ENCODE data around the gene PARD3B.

Gene PARD3B

DNA sequence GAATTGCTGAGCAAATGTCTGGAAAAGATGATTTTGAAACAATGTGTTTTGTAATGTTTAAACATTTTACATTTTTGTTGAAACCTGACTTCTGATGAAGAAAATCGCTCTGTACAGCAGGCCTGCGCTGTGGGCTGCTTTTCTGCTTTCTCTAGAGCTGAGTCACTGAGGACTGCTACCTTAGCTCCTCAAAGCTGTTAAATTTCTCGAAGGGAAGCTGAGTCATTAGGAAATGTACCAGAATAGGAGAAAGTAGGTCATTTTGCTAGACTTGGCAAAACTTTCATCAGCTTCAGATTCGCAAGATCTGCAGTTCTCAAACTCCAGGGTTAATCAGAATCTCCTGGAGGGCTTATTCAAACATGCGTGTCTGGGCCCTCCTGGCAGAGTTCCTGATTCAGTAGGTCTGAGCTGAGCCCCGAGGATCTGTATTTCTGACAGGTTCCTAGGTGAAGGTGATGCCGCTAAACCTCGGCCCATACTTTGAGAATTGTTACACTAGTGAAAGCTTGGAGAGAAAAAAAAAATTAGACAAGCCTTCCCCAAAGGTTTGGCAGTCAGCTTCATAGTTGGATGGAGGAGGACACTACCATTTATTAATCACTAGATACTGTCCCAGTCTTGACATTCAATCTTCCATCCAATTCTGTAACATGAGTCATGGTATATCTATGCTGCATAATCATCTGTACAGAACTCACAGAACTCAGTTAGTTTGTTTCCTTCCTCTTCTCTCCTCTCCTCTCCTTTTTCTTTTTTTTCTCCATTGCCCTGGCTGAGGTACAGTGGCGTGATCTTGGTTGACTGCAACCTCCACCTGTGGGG lies 297.6 kb downstream of the PARD3B start:
- TF ChIP-seq TARDBP (IDR thresholded peaks at IDR 0.05): no peak
- no peak for TF ChIP-seq LEF1 (IDR thresholded peaks at IDR 0.05; ENCODE audit: borderline replicate concordance)
- TF ChIP-seq SUZ12 (IDR thresholded peaks at IDR 0.05): no peak
- ChIA-PET CTCF (interaction anchor here (1.1 kb wide), 1 partner anchor 37 kb away, joined by 3 read pairs; no protein-coding TSS in a partner anchor), POLR2A (no interaction called here)
- DNase-seq (ENCODE audit: extremely low spot score): no peak

DNA sequence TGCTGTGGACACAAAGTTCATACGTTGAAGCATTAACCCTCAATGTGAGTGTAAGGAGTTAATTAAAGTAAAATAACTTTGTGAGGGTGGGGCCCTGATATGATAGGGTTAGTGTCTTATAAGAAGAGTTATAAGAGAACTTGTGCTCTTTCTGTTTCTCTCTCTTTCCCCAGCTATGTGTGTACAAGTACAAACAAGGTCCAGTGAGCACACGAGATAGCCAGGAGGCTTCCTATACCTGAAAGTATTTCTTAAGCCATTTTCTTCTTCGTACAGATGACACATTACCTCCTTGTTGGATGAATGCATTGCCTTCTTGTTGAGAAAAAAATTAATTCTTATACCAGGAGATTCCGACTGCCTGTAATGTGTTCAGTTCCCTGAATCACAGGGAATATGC lies 301.2 kb downstream of the PARD3B start:
- ChIA-PET POLR2A (no interaction called here), CTCF (interaction anchor here (0.6 kb wide), 1 partner anchor 59 kb away, joined by 3 read pairs; no protein-coding TSS in a partner anchor)
- no peak for TF ChIP-seq BHLHE40 (IDR thresholded peaks at IDR 0.05; ENCODE audit: borderline replicate concordance)
- no peak for TF ChIP-seq L3MBTL2 (conservative IDR thresholded peaks at IDR 0.05)
- TF ChIP-seq NFRKB (IDR thresholded peaks at IDR 0.05): no peak
- no peak for TF ChIP-seq CTBP1 (IDR thresholded peaks at IDR 0.05; ENCODE audit: borderline replicate concordance)
- no peak for TF ChIP-seq SP1 (IDR thresholded peaks at IDR 0.05)
- TF ChIP-seq LEF1 (IDR thresholded peaks at IDR 0.05; ENCODE audit: borderline replicate concordance): no peak
- TF ChIP-seq ARNT (IDR thresholded peaks at IDR 0.05): no peak
- TF ChIP-seq FOXM1 (IDR thresholded peaks at IDR 0.05; ENCODE audit: borderline replicate concordance): no peak
- TF ChIP-seq TARDBP (IDR thresholded peaks at IDR 0.05): no peak
- TF ChIP-seq ZNF384 (IDR thresholded peaks at IDR 0.05): no peak
- TF ChIP-seq SUZ12 (IDR thresholded peaks at IDR 0.05): no peak
- TF ChIP-seq HDGF (IDR thresholded peaks at IDR 0.05; ENCODE audit: borderline replicate concordance): no peak
- TF ChIP-seq, protein P1, sequence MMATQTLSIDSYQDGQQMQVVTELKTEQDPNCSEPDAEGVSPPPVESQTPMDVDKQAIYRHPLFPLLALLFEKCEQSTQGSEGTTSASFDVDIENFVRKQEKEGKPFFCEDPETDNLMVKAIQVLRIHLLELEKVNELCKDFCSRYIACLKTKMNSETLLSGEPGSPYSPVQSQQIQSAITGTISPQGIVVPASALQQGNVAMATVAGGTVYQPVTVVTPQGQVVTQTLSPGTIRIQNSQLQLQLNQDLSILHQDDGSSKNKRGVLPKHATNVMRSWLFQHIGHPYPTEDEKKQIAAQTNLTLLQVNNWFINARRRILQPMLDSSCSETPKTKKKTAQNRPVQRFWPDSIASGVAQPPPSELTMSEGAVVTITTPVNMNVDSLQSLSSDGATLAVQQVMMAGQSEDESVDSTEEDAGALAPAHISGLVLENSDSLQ (IDR thresholded peaks at IDR 0.05): no peak
- no peak for TF ChIP-seq FOXA1 (IDR thresholded peaks at IDR 0.05)
- no peak for TF ChIP-seq FOXK2 (IDR thresholded peaks at IDR 0.05)
- DNase-seq (ENCODE audit: extremely low spot score): no peak

DNA sequence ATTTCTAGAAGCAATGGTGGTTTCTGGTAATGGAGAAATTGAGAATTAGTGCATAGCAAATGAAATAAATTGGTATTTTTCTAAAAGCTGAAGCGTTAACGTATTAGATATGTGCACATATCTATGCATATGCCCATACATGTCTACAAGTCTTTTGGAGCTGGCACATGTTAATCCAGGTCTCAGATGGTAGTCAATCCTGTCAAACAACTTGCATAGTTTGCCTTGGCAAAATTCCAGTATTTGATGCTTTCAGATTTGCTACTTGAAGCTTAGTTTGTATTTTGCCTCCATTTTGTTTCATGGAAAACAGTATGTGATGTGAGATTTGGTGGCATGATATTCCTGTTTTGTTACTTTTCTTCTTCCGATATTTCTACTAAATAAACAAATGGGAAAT lies 304.6 kb downstream of the PARD3B start:
- CTCF ChIA-PET: no interaction called here
- TF ChIP-seq BHLHE40 (IDR thresholded peaks at IDR 0.05; ENCODE audit: borderline replicate concordance) (no peak), NFRKB (IDR thresholded peaks at IDR 0.05) (no peak), SP1 (IDR thresholded peaks at IDR 0.05) (no peak), FOXA1 (IDR thresholded peaks at IDR 0.05) (no peak), FOXM1 (IDR thresholded peaks at IDR 0.05; ENCODE audit: borderline replicate concordance) (no peak), L3MBTL2 (conservative IDR thresholded peaks at IDR 0.05) (no peak), TARDBP (IDR thresholded peaks at IDR 0.05) (no peak), ARNT (IDR thresholded peaks at IDR 0.05) (no peak), ELF4 (IDR thresholded peaks at IDR 0.05) (no peak), ZNF384 (IDR thresholded peaks at IDR 0.05) (no peak), FOXK2 (IDR thresholded peaks at IDR 0.05) (no peak), LEF1 (IDR thresholded peaks at IDR 0.05; ENCODE audit: borderline replicate concordance) (no peak), HDGF (IDR thresholded peaks at IDR 0.05; ENCODE audit: borderline replicate concordance) (no peak)
- TF ChIP-seq, protein P1 (IDR thresholded peaks at IDR 0.05): no peak
- no peak for DNase-seq (ENCODE audit: extremely low spot score)
- POLR2A ChIA-PET: no interaction called here

DNA sequence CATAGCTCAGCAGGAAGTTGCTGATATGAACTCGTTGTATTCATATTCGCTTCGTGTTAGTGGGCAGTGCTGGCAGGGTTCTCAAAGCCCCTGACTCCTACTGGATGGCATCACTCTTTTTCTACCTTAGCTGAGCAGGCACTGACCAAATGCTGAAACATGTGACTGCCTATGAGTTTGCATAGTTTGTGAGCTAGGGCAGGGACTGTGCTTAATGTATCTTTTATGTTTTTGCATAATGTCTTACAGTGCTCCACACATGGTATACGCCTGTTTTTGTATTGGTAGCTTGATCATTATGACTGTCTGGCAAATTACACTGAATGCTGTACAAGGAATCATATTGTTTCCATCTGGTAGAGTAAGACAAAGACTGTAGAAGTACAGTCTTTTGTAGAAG lies 305.3 kb downstream of the PARD3B start:
- CTCF ChIA-PET: interaction anchor here (0.6 kb wide), 1 partner anchor 714 kb away, joined by 3 read pairs; no protein-coding TSS in a partner anchor
- TF ChIP-seq L3MBTL2 (conservative IDR thresholded peaks at IDR 0.05) (no peak), FOXK2 (IDR thresholded peaks at IDR 0.05) (no peak), SUZ12 (IDR thresholded peaks at IDR 0.05) (no peak), FOXA1 (IDR thresholded peaks at IDR 0.05) (no peak), ZNF384 (IDR thresholded peaks at IDR 0.05) (no peak), LEF1 (IDR thresholded peaks at IDR 0.05; ENCODE audit: borderline replicate concordance) (no peak), ARNT (IDR thresholded peaks at IDR 0.05) (no peak), ELF4 (IDR thresholded peaks at IDR 0.05) (no peak), SP1 (IDR thresholded peaks at IDR 0.05) (no peak), CTBP1 (IDR thresholded peaks at IDR 0.05; ENCODE audit: borderline replicate concordance) (no peak), NFRKB (IDR thresholded peaks at IDR 0.05) (no peak), BHLHE40 (IDR thresholded peaks at IDR 0.05; ENCODE audit: borderline replicate concordance) (no peak), FOXM1 (IDR thresholded peaks at IDR 0.05; ENCODE audit: borderline replicate concordance) (no peak)
- TF ChIP-seq, protein P1 (IDR thresholded peaks at IDR 0.05): no peak
- no peak for DNase-seq (ENCODE audit: extremely low spot score)
- POLR2A ChIA-PET: no interaction called here

DNA sequence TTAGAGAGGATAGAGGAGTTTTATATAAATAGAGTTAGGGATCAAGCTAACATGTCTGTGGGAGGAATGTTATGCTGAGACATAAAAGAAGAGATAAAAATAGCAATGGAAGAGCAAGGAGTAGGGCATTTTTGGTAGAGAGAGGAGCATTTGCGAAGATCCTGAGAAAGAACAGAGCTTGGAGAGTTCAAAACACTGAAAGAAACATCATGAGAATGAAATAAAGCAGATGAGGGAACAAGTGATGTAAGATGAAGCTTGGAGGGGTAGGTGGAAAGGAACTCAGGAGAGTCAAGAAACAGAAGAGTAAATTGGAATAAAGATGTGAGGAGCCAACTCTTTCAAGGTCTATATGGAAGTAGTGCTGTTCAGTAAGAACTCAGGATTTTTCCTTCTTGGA lies 308.6 kb downstream of the PARD3B start:
- DNase-seq (ENCODE audit: extremely low spot score): no peak
- ChIA-PET CTCF (no interaction called here), POLR2A (no interaction called here)
- TF ChIP-seq FOXM1 (IDR thresholded peaks at IDR 0.05; ENCODE audit: borderline replicate concordance) (no peak), FOXK2 (IDR thresholded peaks at IDR 0.05) (no peak), ZNF384 (IDR thresholded peaks at IDR 0.05) (no peak), SP1 (IDR thresholded peaks at IDR 0.05) (no peak), ELF4 (IDR thresholded peaks at IDR 0.05) (no peak), BHLHE40 (IDR thresholded peaks at IDR 0.05; ENCODE audit: borderline replicate concordance) (no peak), HDGF (IDR thresholded peaks at IDR 0.05; ENCODE audit: borderline replicate concordance) (no peak), ARNT (IDR thresholded peaks at IDR 0.05) (no peak), TARDBP (IDR thresholded peaks at IDR 0.05) (no peak), L3MBTL2 (conservative IDR thresholded peaks at IDR 0.05) (no peak), NFRKB (IDR thresholded peaks at IDR 0.05) (no peak), CTBP1 (IDR thresholded peaks at IDR 0.05; ENCODE audit: borderline replicate concordance) (no peak), FOXA1 (IDR thresholded peaks at IDR 0.05) (no peak), SUZ12 (IDR thresholded peaks at IDR 0.05) (no peak), LEF1 (IDR thresholded peaks at IDR 0.05; ENCODE audit: borderline replicate concordance) (no peak)
- TF ChIP-seq, protein P1 (IDR thresholded peaks at IDR 0.05): no peak
